HFFc6 (cell line): Measurements from ENCODE around the gene SAMD1. TPM values are rescaled to one million over a fixed set of nuclear protein-coding genes. Genes with fewer than 3 reads are reported as not detected.

ENCODE experiments used
- DNase-seq: peaks from one replicate; pipeline ENCODE4 v3.0.0-alpha.2; 2018
- H3K27ac Mint-ChIP-seq: 2 replicates; pipeline ENCODE4 v1.8.0; 2020; ENCODE audit warnings: mild to moderate bottlenecking, mixed read lengths
- H3K27me3 Mint-ChIP-seq: 2 replicates; pipeline ENCODE4 v1.8.0; 2021; ENCODE audit warnings: mild to moderate bottlenecking, moderate library complexity, mixed read lengths; ENCODE audit not compliant: insufficient read depth
- H3K36me3 Mint-ChIP-seq: 2 replicates; pipeline ENCODE4 v1.8.0; 2021; ENCODE audit warnings: low read depth, mixed read lengths
- H3K4me1 Mint-ChIP-seq: 2 replicates; pipeline ENCODE4 v1.8.0; 2020; ENCODE audit warnings: low read depth, mixed read lengths
- H3K4me3 Mint-ChIP-seq: 2 replicates; pipeline ENCODE4 v1.8.0; 2020; ENCODE audit warnings: mild to moderate bottlenecking, moderate library complexity, mixed read lengths
- H3K9me3 Mint-ChIP-seq: 2 replicates; pipeline ENCODE4 v1.8.0; 2020; ENCODE audit warnings: mild to moderate bottlenecking, mixed read lengths
- total RNA-seq, 6 experiments: library from RNA; stranded (reverse); fragmentation: NEBNext Ultra II Directional; extraction: Animal tissue kit (Norgen Biotek cat#: 25700); gene quantifications; 2 replicates in 1 of 6; 3 replicates in 5 of 6; pipeline ENCODE4 v1.2.3, GENCODE V29; 2021
- TF ChIP-seq, protein P1 (sequence below): fragments of 200-600 bp; sonication (generic); IDR thresholded peaks from 2 replicates; pipeline ENCODE4 v1.5.0; 2021; ENCODE audit warnings: antibody characterized with exemption, mild to moderate bottlenecking

The SAMD1 gene
- total RNA-seq, 6 experiments from 2014 or later: 33.0 to 48.6 (median 35.9) TPM

DNA sequence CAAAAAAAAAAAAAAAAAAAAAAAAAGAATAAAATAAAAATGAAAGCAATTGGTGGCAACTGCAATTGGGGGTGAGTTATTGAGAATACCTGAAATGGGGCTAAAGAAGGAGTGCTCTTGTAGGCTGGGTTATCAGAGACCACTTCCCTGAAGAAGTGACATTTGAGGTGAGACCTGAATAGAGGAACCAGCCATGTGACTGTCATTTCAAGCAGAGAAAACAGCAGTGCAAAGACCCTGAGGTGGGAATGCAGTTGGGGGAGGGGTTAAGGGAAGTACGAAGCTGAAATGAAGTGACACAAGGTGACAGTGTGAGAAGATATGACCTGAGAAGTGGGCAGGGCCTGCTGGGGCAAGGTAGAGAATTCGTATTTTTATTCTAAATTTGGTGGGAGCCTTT lies 24.4 kb downstream of the SAMD1 start:
- H3K4me3 Mint-ChIP-seq: no peak overlapping the region
- no peaks in the 10 kb centered on the region for H3K4me1 Mint-ChIP-seq
- no peaks in the 10 kb centered on the region for H3K36me3 Mint-ChIP-seq
- DNase-seq: no peak
- H3K9me3 Mint-ChIP-seq: no peaks in the 10 kb centered on the region
- TF ChIP-seq, protein P1, sequence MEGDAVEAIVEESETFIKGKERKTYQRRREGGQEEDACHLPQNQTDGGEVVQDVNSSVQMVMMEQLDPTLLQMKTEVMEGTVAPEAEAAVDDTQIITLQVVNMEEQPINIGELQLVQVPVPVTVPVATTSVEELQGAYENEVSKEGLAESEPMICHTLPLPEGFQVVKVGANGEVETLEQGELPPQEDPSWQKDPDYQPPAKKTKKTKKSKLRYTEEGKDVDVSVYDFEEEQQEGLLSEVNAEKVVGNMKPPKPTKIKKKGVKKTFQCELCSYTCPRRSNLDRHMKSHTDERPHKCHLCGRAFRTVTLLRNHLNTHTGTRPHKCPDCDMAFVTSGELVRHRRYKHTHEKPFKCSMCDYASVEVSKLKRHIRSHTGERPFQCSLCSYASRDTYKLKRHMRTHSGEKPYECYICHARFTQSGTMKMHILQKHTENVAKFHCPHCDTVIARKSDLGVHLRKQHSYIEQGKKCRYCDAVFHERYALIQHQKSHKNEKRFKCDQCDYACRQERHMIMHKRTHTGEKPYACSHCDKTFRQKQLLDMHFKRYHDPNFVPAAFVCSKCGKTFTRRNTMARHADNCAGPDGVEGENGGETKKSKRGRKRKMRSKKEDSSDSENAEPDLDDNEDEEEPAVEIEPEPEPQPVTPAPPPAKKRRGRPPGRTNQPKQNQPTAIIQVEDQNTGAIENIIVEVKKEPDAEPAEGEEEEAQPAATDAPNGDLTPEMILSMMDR: no peak
- no peak overlapping the region for H3K27ac Mint-ChIP-seq
- H3K27me3 Mint-ChIP-seq: peaks cover 8% of the 10 kb centered on the region

DNA sequence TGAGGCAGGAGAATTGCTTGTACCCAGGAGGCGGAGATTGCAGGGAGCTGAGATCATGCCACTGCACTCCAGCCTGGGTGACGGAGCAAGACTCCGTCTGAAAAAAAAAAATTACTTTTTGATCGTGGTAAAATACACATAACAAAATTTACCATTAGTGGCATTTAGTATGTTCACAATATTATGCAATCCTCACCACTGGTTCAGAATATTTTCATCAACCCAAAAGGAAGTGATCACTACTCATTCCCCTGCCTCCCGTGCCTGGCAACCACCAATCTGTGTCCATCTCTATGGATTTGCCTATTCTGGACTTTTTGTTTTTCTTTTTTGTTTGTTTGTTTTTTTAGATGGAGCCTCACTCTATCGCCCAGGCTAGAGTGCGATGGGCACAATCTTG lies 27.4 kb downstream of the SAMD1 start:
- H3K9me3 Mint-ChIP-seq: no peaks in the 10 kb centered on the region
- H3K27me3 Mint-ChIP-seq: peaks cover 16% of the 10 kb centered on the region
- H3K27ac Mint-ChIP-seq: no peak overlapping the region
- no peaks in the 10 kb centered on the region for H3K36me3 Mint-ChIP-seq
- no peak overlapping the region for H3K4me3 Mint-ChIP-seq
- DNase-seq: no peak
- peaks cover 4% of the 10 kb centered on the region; the same call in 1 of the 2 replicates for H3K4me1 Mint-ChIP-seq
- TF ChIP-seq, protein P1: no peak

DNA sequence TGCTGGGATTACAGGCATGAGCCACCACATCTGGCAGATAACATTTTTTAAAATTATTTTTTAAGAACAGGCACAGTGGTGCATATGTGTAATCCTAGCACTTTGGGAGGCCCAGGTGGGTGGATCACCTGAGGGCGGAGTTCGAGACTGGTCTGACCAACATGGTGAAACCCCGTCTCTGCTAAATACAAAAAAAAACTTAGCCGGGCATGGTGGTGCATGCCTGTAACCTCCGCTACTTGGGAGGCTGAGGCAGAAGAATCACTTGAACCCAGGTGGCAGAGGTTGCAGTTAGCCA lies 28.0 kb downstream of the SAMD1 start:
- Mint-ChIP-seq H3K27me3 (peaks cover 16% of the 10 kb centered on the region), H3K27ac (no peak overlapping the region), H3K9me3 (no peaks in the 10 kb centered on the region), H3K36me3 (no peaks in the 10 kb centered on the region), H3K4me1 (peaks cover 4% of the 10 kb centered on the region; the same call in 1 of the 2 replicates), H3K4me3 (no peak overlapping the region)
- TF ChIP-seq, protein P1: no peak
- DNase-seq: no peak

DNA sequence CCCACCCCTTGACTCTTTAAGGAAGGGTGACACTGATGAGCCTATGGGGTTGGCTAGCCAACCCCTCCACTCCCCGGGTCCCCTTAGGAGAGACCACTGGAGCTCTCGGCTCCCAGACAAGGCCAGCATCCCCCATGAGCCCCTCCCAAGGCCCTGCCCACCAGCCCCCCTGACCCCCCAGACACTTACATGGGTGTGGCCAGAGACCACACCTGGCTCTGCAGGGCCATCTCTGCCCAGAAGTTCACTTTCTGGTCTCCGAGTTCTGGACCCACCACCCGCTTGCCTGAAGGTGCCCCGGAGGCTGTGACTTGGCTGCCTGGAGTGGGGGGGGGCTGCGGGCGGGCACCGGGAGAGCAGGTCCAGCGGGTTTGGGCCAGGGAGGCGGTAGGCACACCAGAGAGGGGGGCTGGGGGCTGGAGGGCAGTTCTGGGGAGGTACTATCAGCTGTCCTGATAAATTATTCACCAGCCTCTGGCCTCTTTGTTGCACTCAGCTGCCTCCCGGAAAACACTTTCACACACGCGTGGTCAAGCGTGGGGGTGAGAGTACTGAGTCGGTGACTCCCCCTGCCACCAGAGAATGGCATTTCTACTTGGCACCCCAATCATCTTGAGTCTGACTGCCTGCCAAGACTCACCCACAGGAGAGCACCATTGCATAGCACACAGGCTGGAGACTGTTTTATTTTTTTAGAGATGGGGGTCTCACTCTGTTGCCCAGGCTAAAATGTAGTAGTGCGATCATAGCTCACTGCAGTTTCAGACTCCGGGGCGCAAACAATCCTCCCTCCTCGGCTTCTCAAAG lies 28.6 kb downstream of the SAMD1 start, which contains the start of gene PALM3:
Gene PALM3 (minus strand): TSS at position 326 of the 807 bp plus-strand sequence. CDS start 96 bp downstream, at position 230.
- Mint-ChIP-seq H3K4me1 (peaks cover 4% of the 10 kb centered on the region; the same call in 1 of the 2 replicates), H3K4me3 (no peak within 1 kb of the TSS), H3K36me3 (no peaks in the 10 kb centered on the region), H3K9me3 (no peaks in the 10 kb centered on the region), H3K27ac (no peak within 1 kb of the TSS), H3K27me3 (peaks cover 16% of the 10 kb centered on the region)
- TF ChIP-seq, protein P1: no peak
- no peak for DNase-seq

DNA sequence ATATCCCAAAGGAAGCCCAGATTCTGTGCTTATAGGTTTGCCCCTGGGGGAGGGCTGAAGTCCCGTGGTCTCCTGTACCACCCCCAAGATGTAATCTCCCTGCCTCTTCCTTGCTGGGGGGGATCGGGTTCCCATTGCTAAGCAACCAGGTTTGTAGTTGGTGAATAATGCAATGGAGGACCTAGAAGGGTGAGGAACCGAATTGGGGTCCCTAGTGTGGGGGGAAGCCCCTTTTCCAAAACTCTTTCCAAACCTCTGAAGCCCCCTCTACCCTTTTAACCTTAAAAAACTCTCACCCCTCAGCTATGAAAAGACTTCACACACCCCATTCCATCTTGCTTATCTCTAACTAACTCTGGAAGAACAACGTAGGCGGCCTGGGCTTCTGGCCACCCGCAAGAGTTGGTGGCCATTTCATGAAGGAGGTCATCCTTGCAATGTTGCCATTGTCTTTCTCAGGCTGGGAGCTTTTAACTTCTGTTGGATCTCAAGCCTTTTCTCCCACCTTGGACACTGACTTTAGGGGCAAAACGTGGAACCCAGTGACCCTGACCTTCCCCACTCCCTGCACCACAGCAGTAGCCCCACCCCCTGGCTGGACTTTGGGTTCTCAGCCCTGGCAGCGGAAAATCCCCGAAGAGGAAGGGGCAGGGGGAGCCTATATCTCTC lies 29.3 kb downstream of the SAMD1 start:
- no peak overlapping the region for H3K4me3 Mint-ChIP-seq
- no peak for DNase-seq
- H3K4me1 Mint-ChIP-seq: peaks cover 4% of the 10 kb centered on the region; the same call in 1 of the 2 replicates
- no peak overlapping the region for H3K27ac Mint-ChIP-seq
- H3K27me3 Mint-ChIP-seq: peaks cover 16% of the 10 kb centered on the region
- no peaks in the 10 kb centered on the region for H3K36me3 Mint-ChIP-seq
- TF ChIP-seq, protein P1: no peak
- no peaks in the 10 kb centered on the region for H3K9me3 Mint-ChIP-seq
